GM23248 (cell line): Measurements from ENCODE around the gene ADK.

ENCODE experiments used
- EZH2 ChIP-seq: fragments of 200-600 bp; sonication (generic); IDR thresholded peaks from 2 replicates; pipeline ENCODE4 v1.6.1; 2018; ENCODE audit warnings: antibody characterized with exemption, mild to moderate bottlenecking; ENCODE audit not compliant: insufficient read depth, poor library complexity, severe bottlenecking
- EZH2phosphoT487 ChIP-seq: fragments of 200-600 bp; sonication (generic); IDR thresholded peaks from 2 replicates; pipeline ENCODE4 v1.6.1; 2018; ENCODE audit warnings: antibody characterized with exemption, moderate library complexity, mild to moderate bottlenecking, low read depth; ENCODE audit not compliant: insufficient read depth

DNA sequence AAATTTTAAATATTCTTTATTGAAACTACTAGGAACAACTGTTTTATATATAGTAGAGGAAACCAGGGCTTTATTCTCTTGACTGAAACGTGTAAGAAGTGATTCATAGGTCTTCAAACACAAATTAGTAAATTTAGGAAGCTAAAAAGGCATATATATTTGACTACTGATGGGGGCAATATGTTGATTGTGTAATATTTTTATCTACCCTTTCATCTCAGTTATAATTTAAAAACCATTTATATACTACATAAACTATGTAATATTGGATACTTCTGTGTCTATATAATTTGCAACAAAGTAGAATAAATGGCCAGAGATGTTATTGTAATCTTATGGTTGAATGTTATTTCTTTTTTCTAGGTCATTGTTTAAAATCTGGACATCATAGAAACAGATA lies 406.1 kb downstream of the ADK start:
- TF ChIP-seq EZH2phosphoT487 (no peak), EZH2 (no peak)
